Airway epithelial cell (primary cell): ENCODE measurements around the gene FBLN2. TPM values are rescaled to one million over a fixed set of nuclear protein-coding genes. Genes with fewer than 3 reads are reported as not detected.

Experiments used
- total RNA-seq: library from RNA; depleted of rRNA; stranded (reverse); fragments of >200 nt; gene quantifications from 2 replicates; pipeline ENCODE4 v1.2.3, GENCODE V29; 2015

FBLN2 gene
- 3.7 and 13.3 TPM in 2 replicates for total RNA-seq

DNA sequence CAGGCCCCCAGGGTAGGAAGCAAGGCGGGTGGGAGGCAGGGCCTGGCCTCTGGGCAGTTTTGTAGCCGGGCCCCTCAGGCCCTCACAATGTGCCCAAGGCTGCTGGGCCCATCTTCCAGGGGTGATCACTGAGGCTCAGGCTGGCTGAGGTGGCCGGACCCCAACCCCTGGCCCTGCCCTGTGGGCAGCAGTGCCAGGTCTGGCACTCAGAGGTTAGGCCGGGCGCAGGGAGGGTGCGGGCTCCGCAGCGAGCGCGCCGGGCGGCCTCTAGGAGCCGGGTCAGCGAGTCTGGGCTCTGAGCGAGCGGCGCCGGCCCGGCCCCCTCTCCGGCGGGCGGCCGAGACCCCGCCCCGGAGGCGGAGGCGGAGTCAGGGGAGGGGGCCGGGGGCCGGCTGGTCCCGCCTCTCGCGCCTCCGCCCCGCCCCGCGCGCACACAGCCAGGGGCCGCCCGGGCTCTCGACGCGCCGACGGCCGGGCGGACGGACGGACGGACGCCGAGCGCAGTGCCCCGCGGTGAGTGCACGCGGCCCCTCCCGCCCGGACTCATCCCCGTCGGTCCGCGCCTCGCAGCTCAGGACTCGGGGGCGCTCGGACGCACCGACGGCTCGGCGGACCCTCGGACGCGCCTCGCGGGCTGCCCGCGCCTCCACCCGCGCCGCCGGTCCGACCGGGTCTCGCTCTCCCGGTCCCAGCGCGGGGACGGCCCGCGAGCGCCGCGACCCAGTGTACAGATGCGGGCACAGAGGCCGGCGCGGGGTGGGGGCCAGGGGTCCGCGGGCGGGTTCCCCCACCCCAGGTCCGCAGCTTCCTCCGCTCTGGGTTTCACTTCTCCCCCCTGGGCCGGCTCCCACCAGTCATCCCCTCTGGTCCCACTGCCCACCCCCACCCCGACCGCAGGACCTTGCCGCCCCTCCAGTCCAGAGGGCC lies at the start of gene FBLN2:
Gene FBLN2 (plus strand): TSS at position 430 of the 927 bp plus-strand sequence. CDS start 21,231 bp downstream, outside the sequence.

Other genes with a start within 250 kb of the FBLN2 start
- 0.21 TPM in 1 of 2 replicates, not detected in the other for gene NUP210, start 128.8 kb upstream of the FBLN2 start, total RNA-seq
- 15.1 and 19.0 TPM in 2 replicates for gene HDAC11, start 68.8 kb upstream of the FBLN2 start, total RNA-seq